ENCODE data around the gene SPX. TPM values are rescaled to one million over a fixed set of nuclear protein-coding genes. Genes with fewer than 3 reads are reported as not detected.

Gene SPX
- total and polyA plus RNA-seq, 2 of the 4 experiments (the other 2 are of a cell fraction) = under 0.01 to 0.12 TPM

- H3K27me3 ChIP-seq (ENCODE audit: control insufficient read depth, insufficient read depth, low read length) = 0 out of 2 replicates have a peak, but pooled peaks cover 2% of the 10 kb centered on the region
- no peak overlapping the region for H3K4me3 ChIP-seq (ENCODE audit: insufficient read depth, low read depth, low read length)
- no TSS peak for BruUV-seq (replicated peaks)
- H3K4ac ChIP-seq (ENCODE audit: low read depth, low read length) = no peak overlapping the region
- dilution Hi-C loops (cut with HindIII; ENCODE audit: low sequenced_read_pairs, unreplicated experiment) = no loop called here
- H2AK9ac ChIP-seq (replicated peaks; ENCODE audit: low read depth, low read length, poor library complexity) = peak overlapping the region; percentile 5
- H3K14ac ChIP-seq (replicated peaks; ENCODE audit: low read depth, low read length) = no peak overlapping the region
- H3K27ac ChIP-seq (ENCODE audit: insufficient read depth, low read length) = no peak overlapping the region
- H4K91ac ChIP-seq (ENCODE audit: insufficient read depth, low read depth, low read length) = no peak overlapping the region
- H3K9me3 ChIP-seq (ENCODE audit: control insufficient read depth, insufficient read depth, low read length) = no peaks in the 10 kb centered on the region
- TF ChIP-seq NFE2L2 (IDR thresholded peaks at IDR 0.05; ENCODE audit: low read depth, low read length) = no peak
- TF ChIP-seq SMC3 (IDR thresholded peaks at IDR 0.05; ENCODE audit: low read depth, low read length) = no peak
- TF ChIP-seq FOS (IDR thresholded peaks at IDR 0.05; ENCODE audit: low read depth, low read length) = no peak
- no peak for TF ChIP-seq ELK1 (IDR thresholded peaks at IDR 0.05; ENCODE audit: borderline replicate concordance, low read depth, low read length)
- TF ChIP-seq MAFK (IDR thresholded peaks at IDR 0.05; ENCODE audit: low read depth, low read length) = no peak
- TF ChIP-seq RCOR1 (IDR thresholded peaks at IDR 0.05; ENCODE audit: insufficient replicate concordance, low read length) = no peak
- TF ChIP-seq USF2 (IDR thresholded peaks at IDR 0.05; ENCODE audit: low read depth, low read length) = no peak
- TF ChIP-seq POLR2A (IDR thresholded peaks at IDR 0.05; ENCODE audit: low read depth, low read length) = no peak
- TF ChIP-seq BHLHE40 (IDR thresholded peaks at IDR 0.05; ENCODE audit: low read depth, low read length) = no peak
- no peak for TF ChIP-seq RFX5 (IDR thresholded peaks at IDR 0.05; ENCODE audit: low read depth, low read length)
- no peak for TF ChIP-seq MXI1 (IDR thresholded peaks at IDR 0.05; ENCODE audit: borderline replicate concordance, low read depth, low read length)
- POLR2A ChIA-PET (ENCODE audit: unreplicated experiment) = no interaction called here
- no peaks in the 10 kb centered on the region for H3K9me1 ChIP-seq (ENCODE audit: insufficient read depth, low read length)
- intact Hi-C loops (cut with micrococcal nuclease) = no loop called here
- H4K8ac ChIP-seq (ENCODE audit: low read depth in 2 of 2, low read length in 2 of 2) = no peak overlapping the region
- no peak overlapping the region for H2BK120ac ChIP-seq (ENCODE audit: low read depth, low read length)
- H3K79me1 ChIP-seq (ENCODE audit: low read depth in 1 of 2, low read length in 2 of 2) = no peaks in the 10 kb centered on the region
- no peak overlapping the region for H3K4me2 ChIP-seq (ENCODE audit: low read depth, low read length)
- H3K36me3 ChIP-seq (ENCODE audit: control insufficient read depth, insufficient read depth, low read length) = no peaks in the 10 kb centered on the region
- no peak overlapping the region for H4K5ac ChIP-seq (ENCODE audit: low read depth, low read length)
- H2BK20ac ChIP-seq (ENCODE audit: low read depth, low read length) = no peak overlapping the region
- CTCF ChIA-PET = interaction anchor here (1.0 kb wide), 1 partner anchor 49 kb away, joined by 3 read pairs; no protein-coding TSS in a partner anchor
- no peak overlapping the region for H3K56ac ChIP-seq (ENCODE audit: extremely low read depth, insufficient read depth, low read length)
- no CpG with 5 or more reads among the region's 5 CpGs for WGBS, 2 experiments (ENCODE audit: extremely low coverage in 2 of 2, insufficient read length in 1 of 2)
- H4K20me1 ChIP-seq (ENCODE audit: insufficient read depth, low read length) = no peaks in the 10 kb centered on the region
- H3K23ac ChIP-seq (ENCODE audit: low read depth, low read length) = no peak overlapping the region
- no peak overlapping the region for H2BK15ac ChIP-seq (ENCODE audit: low read depth, low read length)
- no peak overlapping the region for H2BK5ac ChIP-seq (ENCODE audit: low read depth, low read length, poor library complexity, severe bottlenecking)
- H3K4me1 ChIP-seq (ENCODE audit: control insufficient read depth, insufficient read depth, low read length) = no peaks in the 10 kb centered on the region
- no peak overlapping the region for H3K9ac ChIP-seq (ENCODE audit: low read depth, low read length)
- H2AK5ac ChIP-seq (ENCODE audit: low read depth, low read length) = no peak overlapping the region
- DNase-seq = no peak
- in situ Hi-C loops (cut with MboI; ENCODE audit: low sequenced_read_pairs) = no loop called here
- H3K18ac ChIP-seq (ENCODE audit: low read depth, low read length) = no peak overlapping the region
- ATAC-seq (ENCODE audit: low read depth) = no peak
- no peak overlapping the region for H2AFZ ChIP-seq (replicated peaks; ENCODE audit: low read length, poor library complexity)
Observed at GRCh38 chr12:21542403-21542802, 16.3 kb downstream of the SPX start.
